Measurements from ENCODE around the gene NHERF1. TPM values are rescaled to one million over a fixed set of nuclear protein-coding genes. Genes with fewer than 3 reads are reported as not detected.

NHERF1 gene
- total and polyA plus RNA-seq, 2 of the 13 experiments (the other 11 are each of a cell fraction or from before 2014, with no cell fraction given) = 169 to 269 TPM

- TF ChIP-seq EED (CRISPR knock-in tag; IDR thresholded peaks at IDR 0.05) (no peak), ZNF460 (CRISPR knock-in tag; IDR thresholded peaks at IDR 0.05; ENCODE audit: borderline replicate concordance) (no peak), ZNF549 (CRISPR knock-in tag; IDR thresholded peaks at IDR 0.05) (no peak), HNRNPLL (IDR thresholded peaks at IDR 0.05; ENCODE audit: low read depth, low read length, poor library complexity, severe bottlenecking) (no peak), ZNF574 (CRISPR knock-in tag; IDR thresholded peaks at IDR 0.05) (no peak), ZNF83 (CRISPR knock-in tag; IDR thresholded peaks at IDR 0.05; ENCODE audit: borderline replicate concordance) (no peak)
Measured at GRCh38 chr17:74801896-74802295, 53.5 kb downstream of the NHERF1 start (continued).

- DNase-seq (ENCODE audit: low spot score) (no peak), ATAC-seq (no peak), FAIRE-seq (no peak)
- WGBS (ENCODE audit: low lambda C conversion rate) = 95% methylated on average over 12 of the region's 12 CpGs
- intact Hi-C loops (cut with micrococcal nuclease; ENCODE audit: unreplicated experiment) = no loop called here
- H3K9me3 ChIP-seq (ENCODE audit: low read length) = no peaks in the 10 kb centered on the region
- no peaks in the 10 kb centered on the region for H4K20me1 ChIP-seq (ENCODE audit: insufficient read depth, low read length)
- H3K36me3 ChIP-seq (replicated peaks in 1 of 2; ENCODE audit: control insufficient read depth in 1 of 2, insufficient read depth in 2 of 2, low read length in 2 of 2) = peaks cover 5 to 11% of the 10 kb centered on the region in 2 experiments; a peak in 3 of 5 replicates
- ChIA-PET CTCF (ENCODE audit: low intra/inter-chr PET ratio, low total read pairs) (no interaction called here), POLR2A (no interaction called here)
- H3K4me1 ChIP-seq (ENCODE audit: insufficient read depth, low read length) = peaks cover 11% of the 10 kb centered on the region
- H3K79me2 ChIP-seq (ENCODE audit: insufficient read depth, low read length) = no peaks in the 10 kb centered on the region
- BruUV-seq (replicated peaks) = no TSS peak
- H3K4me3 ChIP-seq (replicated peaks in 1 of 3; ENCODE audit: insufficient read depth in 1 of 3, low read depth in 2 of 3, low read length in 3 of 3) = no peak overlapping the region
- in situ Hi-C loops (cut with HindIII; ENCODE audit: extremely low pct_ligation_motif_present, low pct_unique_long_range_greater_than_20kb) = loop anchor here (5.0 kb wide), 1 partner anchor 149 kb away; no protein-coding TSS in a partner anchor
- no peak overlapping the region for H3K27ac ChIP-seq (ENCODE audit: extremely low read length, insufficient read depth, low read length)
- no peak overlapping the region for H2AFZ ChIP-seq (ENCODE audit: low read length)
- H3K9ac ChIP-seq (ENCODE audit: insufficient read depth, low read depth, low read length) = no peak overlapping the region
- H3K4me2 ChIP-seq (ENCODE audit: low read depth, low read length) = no peak overlapping the region
- no peaks in the 10 kb centered on the region for H3K27me3 ChIP-seq (ENCODE audit: control insufficient read depth in 1 of 2, insufficient read depth in 2 of 2, low read length in 2 of 2)
- TF ChIP-seq ZSCAN29 (CRISPR knock-in tag; conservative IDR thresholded peaks at IDR 0.05) (no peak), BRF2 (CRISPR knock-in tag; IDR thresholded peaks at IDR 0.05) (no peak), ZNF792 (CRISPR knock-in tag; IDR thresholded peaks at IDR 0.05) (no peak), EHMT2 (IDR thresholded peaks at IDR 0.05; ENCODE audit: borderline replicate concordance, low read depth, low read length) (no peak), ZNF367 (CRISPR knock-in tag; IDR thresholded peaks at IDR 0.05; ENCODE audit: borderline replicate concordance) (no peak), GTF3A (CRISPR knock-in tag; conservative IDR thresholded peaks at IDR 0.05) (no peak), RFXANK (CRISPR knock-in tag; IDR thresholded peaks at IDR 0.05) (no peak), ZNF724P (CRISPR knock-in tag; IDR thresholded peaks at IDR 0.05; ENCODE audit: borderline replicate concordance) (no peak), PLSCR1 (CRISPR knock-in tag; IDR thresholded peaks at IDR 0.05; ENCODE audit: borderline replicate concordance) (no peak), CBX5 (CRISPR knock-in tag; IDR thresholded peaks at IDR 0.05; ENCODE audit: borderline replicate concordance) (no peak), ZBTB10 (CRISPR knock-in tag; IDR thresholded peaks at IDR 0.05; ENCODE audit: borderline replicate concordance) (no peak)
Measured at GRCh38 chr17:74803388-74803930, 55.0 kb downstream of the NHERF1 start.
